SK-N-MC (cell line): Measurements from ENCODE around the gene PGLYRP2.

ENCODE experiments used
- EZH2 ChIP-seq: fragments of 200-600 bp; sonication (generic); IDR thresholded peaks from one replicate; pipeline ENCODE4 v1.6.1; 2017; ENCODE audit warnings: antibody characterized with exemption
- POLR2AphosphoS5 ChIP-seq: IDR thresholded peaks from 2 replicates; pipeline ENCODE4 v1.6.1; 2012; ENCODE audit warnings: mild to moderate bottlenecking, low read depth, low read length, borderline replicate concordance

GRCh38 chr19:15526408-15526807 lies 47.1 kb upstream of the PGLYRP2 start:
- TF ChIP-seq POLR2AphosphoS5 (no peak), EZH2 (no peak)
